Uterus (tissue), 2 donors: ENCODE data around the gene EVPL.

Source experiments
- POLR2A ChIP-seq, 2 donors: fragments of 450-650 bp; IDR thresholded peaks; one replicate each; pipeline ENCODE4 v1.6.1; 2016; ENCODE audit warnings: antibody characterized with exemption in 2 of 2, mild to moderate bottlenecking in 1 of 2, moderate library complexity in 1 of 2
- TF ChIP-seq, protein P1 (sequence below), 4 experiments: fragments of 200-600 bp in 2 of 4; fragments of 450-650 bp in 2 of 4; sonication (generic) in 2 of 4; IDR thresholded peaks; one replicate each; pipeline ENCODE4 v1.5.1; 2016 to 2019; ENCODE audit warnings: antibody characterized with exemption in 4 of 4, mild to moderate bottlenecking in 2 of 4, moderate library complexity in 1 of 4

DNA sequence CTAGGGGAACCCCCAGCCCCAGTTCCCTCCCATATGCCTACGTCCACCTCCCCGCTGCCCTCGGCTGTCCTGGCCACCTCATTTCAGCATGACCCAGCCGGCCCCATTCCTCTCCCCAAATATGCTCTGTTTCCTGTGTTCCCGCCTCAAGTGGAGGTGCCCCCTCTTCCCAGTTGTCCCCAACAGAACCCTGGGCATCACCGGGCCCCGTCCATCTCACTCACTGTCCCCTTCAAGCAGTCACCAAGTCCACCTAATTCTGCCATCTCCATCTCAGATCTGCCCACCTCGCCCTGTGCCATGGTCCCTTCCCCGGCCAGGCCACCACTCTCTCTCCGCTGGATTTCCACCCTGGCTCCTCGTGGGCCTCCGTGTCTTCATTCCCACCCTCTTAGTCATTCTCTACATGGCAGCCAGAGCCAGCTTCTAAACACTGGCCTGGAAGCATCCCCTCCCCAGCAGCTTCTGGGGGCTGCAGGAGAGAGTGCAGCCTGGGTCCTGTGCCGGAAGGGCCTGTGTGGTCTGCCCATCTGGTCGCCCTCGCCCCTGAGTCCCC, 13.7 kb downstream of the EVPL start:
- no peak for TF ChIP-seq POLR2A (IDR thresholded peaks at IDR 0.05)
- TF ChIP-seq, protein P1, sequence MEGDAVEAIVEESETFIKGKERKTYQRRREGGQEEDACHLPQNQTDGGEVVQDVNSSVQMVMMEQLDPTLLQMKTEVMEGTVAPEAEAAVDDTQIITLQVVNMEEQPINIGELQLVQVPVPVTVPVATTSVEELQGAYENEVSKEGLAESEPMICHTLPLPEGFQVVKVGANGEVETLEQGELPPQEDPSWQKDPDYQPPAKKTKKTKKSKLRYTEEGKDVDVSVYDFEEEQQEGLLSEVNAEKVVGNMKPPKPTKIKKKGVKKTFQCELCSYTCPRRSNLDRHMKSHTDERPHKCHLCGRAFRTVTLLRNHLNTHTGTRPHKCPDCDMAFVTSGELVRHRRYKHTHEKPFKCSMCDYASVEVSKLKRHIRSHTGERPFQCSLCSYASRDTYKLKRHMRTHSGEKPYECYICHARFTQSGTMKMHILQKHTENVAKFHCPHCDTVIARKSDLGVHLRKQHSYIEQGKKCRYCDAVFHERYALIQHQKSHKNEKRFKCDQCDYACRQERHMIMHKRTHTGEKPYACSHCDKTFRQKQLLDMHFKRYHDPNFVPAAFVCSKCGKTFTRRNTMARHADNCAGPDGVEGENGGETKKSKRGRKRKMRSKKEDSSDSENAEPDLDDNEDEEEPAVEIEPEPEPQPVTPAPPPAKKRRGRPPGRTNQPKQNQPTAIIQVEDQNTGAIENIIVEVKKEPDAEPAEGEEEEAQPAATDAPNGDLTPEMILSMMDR (IDR thresholded peaks at IDR 0.05): no peak
